NCI-H2227 (cell line): Measurements from ENCODE around the gene GPR183.

Experiments used
- DNase-seq: peaks from one replicate; lab custom pipeline; 2025; ENCODE audit not compliant: unreplicated experiment; lab: John Stamatoyannopoulos, UW

GPR183 gene

DNA sequence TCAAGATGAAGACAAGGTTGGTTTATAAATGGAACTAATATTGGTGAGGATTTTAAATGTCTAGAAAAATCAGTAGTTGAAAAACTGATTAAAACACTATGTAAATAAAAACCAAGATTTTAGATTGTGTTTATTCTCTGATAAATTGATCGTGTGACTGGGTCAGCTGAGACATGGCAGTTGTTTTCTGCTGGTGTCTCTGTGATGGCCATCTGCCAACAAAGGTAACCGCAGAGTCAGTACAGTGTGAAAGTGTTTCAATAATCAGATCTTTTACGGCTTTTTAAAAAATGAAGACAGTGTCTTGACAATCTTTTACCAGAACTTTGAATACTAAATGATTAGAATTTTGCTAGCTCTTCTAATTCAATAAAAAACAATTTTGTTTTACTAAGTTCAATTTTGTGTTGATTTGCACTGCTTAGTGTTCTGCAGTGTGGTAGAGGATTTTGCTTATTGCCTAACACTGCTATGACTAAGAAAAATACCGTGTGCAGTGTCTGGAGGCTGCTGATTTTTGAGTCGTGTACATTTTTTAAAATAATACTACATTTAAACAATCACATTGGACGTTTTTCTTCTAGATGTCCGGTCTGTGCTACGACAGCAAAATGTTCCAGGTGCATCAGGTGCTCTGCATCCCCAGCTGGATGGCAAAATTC, 32.7 kb upstream of the GPR183 start:
- DNase-seq: no peak

DNA sequence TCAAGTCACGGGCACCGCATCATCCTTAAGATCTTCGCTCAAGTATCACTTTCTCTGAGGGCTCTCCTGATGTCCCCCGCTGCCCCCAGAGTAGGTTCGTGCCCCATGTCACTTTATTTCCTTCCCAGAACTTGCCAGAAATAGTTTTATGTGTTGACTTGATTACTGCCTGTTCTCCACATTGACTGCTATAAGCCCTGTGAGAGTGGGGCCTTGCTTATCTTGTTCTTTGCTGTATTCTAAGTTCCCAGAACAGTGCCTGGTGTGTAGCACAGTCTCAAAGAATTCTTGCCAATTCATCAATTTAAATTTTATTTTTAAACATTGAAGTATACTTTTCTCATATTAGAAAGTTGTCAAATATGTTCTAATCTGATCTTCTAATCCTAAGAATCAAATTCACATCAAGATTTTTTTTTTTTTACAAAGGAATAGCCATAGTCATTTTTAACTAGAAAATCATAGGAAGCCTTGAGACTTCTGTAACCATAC, 32.1 kb upstream of the GPR183 start:
- DNase-seq: no peak

- no peak for DNase-seq
Measured at GRCh38 chr13:99335603-99336002, 28.4 kb upstream of the GPR183 start.

GRCh38 chr13:99335087-99335486, 27.9 kb upstream of the GPR183 start:
- no peak for DNase-seq

GRCh38 chr13:99334221-99334620, 27.0 kb upstream of the GPR183 start:
- no peak for DNase-seq

- no peak for DNase-seq
Measured at GRCh38 chr13:99332456-99332855, 25.3 kb upstream of the GPR183 start.

DNA sequence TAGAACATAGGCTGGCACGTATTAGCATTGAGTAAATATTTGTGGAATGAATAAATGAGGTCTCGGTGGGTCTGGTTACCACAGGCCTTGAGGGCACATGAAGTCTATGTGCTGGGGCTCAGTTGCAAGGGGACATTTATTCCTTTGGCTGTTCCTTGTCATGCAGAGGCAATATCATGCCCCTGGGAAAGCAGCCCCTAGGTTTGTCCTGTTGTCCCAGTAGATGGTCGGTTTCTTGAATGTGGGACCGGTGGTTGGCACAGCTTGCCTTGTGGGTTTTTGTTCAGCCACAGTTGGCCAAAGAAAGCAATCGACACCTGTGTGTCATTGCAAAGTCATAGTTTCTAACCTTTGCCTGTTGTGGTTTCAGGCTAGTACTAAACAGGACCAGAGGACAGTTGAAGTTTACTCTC, 24.7 kb upstream of the GPR183 start:
- DNase-seq: no peak

DNA sequence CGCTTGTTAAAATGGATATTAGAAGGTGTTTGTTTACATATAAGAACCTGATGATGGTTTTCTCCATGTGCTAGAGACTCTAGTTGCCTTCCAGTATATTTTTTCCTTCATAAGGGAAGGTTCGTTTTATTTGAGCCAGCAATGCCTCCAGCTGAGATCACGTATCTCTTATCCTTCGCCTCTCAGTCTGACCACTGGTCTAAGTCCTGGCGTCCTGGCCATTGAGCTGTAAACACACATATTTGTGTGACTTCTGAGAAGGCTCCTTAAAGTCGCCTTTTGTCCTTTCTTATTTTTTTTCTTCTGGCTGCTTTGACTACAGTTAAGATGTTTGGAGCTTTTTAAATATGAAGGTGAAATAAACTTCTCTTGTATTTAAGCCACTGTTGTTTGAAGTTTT, 23.7 kb upstream of the GPR183 start:
- no peak for DNase-seq

DNA sequence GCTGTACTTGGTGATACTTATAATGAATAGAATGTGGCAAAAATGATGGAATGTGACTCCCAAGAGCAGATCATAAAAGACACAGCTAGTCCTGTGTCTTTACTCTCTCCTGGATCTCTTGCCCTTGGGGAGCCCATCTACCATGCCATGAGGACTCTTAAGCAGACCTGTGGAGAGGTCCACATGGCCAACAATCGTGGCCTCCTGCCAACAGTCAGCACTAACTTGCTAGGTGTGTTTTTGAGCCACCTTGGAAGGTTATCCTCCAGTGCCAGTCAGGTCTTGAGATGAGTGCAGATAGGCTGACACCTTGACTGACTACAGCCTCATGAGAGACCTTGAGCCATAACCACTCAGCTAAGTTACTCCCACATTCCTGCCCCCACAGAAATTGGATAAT, 22.3 kb upstream of the GPR183 start:
- DNase-seq: no peak

DNA sequence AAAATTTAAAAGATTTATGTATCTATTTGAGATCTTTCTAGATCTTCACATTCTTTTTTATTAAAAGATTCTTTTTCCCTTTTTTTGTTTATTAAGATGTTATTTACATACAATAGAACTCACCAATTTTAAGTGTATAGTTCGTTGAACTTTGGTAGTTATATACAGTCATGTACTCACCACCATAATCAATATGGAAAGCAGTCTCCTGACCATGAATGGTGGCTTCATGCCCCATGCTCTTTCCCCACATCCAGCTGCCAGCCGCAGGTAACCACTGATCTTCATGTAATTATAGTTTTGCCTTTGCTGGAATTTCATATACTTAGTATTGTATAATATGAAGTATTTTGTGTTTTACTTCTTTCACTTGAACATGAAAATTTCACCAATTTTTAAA, 20.6 kb upstream of the GPR183 start:
- no peak for DNase-seq

- no peak for DNase-seq
Measured at GRCh38 chr13:99327126-99327525, 19.9 kb upstream of the GPR183 start.

DNA sequence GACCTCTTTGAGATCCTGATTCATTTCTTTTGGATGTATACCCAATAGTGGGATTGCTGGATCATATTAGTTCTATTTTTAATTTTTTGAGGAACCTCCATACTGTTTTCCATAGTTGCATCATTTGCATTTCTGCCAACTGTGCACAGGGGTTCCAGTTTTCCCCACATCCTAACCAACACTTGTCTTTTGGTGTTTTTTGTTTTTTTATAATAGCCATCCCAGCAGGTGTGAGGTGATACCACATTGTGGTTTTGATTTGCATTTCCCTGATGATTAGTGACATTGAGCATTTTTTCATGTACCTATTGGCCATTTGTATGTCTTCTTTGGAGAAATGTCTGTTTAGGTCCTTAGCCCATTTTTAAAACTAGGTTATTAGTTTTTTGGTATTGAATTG, 18.8 kb upstream of the GPR183 start:
- no peak for DNase-seq

GRCh38 chr13:99323488-99323887, 16.3 kb upstream of the GPR183 start:
- DNase-seq: no peak

DNA sequence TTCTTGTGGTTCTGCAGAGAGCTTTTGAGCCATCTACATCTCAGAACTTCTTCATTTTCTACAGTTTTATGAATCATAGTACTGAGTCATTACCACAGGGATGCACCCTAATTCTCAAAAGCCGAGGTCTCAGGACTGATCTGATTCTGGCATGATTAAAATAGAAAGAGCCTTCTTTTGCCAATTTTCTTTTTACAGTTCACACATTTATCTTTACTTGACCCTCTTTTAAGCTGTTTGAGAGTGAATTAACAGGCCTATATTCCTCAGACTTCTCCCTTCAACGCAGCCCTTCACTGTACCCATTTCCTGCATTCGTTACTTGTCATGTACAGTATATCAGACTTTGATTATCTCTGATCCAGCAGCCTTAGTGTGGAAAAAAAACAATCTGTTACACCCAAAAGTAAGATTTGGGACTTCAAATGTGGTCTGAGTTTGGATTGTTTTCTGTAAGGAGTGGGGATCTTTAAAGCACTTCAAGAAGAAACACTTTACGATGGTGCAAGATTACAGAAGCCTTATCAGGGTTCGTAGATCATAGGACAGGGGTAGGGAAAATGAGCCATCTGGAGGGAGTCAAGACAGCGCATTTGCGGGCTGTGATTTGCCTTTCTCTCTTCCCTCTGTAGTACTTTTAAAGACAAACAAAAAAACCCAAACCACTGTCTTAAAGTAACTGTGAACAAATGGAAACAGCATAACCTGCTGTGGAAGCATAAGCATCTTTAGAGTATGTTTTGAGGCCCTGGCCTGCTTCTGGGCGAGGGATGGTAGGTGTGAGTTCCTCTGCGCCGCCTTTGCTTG, 15.3 kb upstream of the GPR183 start:
- DNase-seq: no peak

- no peak for DNase-seq
Measured at GRCh38 chr13:99321709-99322108, 14.5 kb upstream of the GPR183 start.

GRCh38 chr13:99320693-99321481, 13.7 kb upstream of the GPR183 start:
- no peak for DNase-seq

- DNase-seq: peak; percentile 80
Measured at GRCh38 chr13:99316657-99317256, 9.6 kb upstream of the GPR183 start.

- no peak for DNase-seq
Measured at GRCh38 chr13:99316224-99316623, 9.0 kb upstream of the GPR183 start.

DNA sequence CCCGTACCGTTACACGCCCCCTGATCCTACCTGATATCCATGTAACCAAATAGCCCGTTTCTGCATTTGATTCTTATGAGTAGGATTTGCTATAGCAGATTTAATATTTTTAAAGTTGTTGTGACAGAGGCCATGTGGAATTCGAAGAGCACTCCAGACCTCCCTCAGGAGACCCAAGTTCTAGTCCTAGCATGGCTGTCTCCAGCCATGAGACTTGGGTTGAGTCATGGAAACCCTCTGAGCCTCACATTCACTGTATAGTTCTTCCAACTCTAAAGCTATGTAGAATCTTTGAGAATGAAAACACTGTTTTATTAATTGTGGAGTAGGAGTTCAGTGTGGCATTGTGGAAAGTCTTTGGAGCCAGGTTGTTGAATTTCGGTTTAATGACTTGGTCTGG, 8.0 kb upstream of the GPR183 start:
- no peak for DNase-seq

- DNase-seq: no peak
Measured at GRCh38 chr13:99314640-99315176, 7.5 kb upstream of the GPR183 start.

DNA sequence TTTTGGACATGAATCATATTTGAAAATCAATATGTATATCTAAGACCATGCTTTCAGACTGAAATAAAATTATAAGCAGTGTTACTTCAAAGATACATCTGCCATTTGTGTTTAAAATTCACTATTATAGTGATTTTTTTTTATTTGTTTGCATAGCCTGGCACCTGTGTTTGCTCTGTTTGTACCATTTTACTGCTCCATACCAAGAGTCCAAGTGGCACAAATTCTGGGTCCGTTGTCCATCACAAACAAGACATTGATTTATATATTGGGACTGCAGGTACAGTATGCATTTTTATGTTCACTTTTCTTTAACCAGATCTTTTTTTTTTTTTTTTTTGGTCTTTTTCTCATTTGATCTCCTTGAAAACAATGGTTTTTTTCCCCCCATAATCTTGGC, 6.7 kb upstream of the GPR183 start:
- DNase-seq: no peak
